Measurements from ENCODE around the gene PHF1. TPM values are rescaled to one million over a fixed set of nuclear protein-coding genes. Genes with fewer than 3 reads are reported as not detected.
A peak's percentile ranks its signal among the peaks of the same experiment; 100 is the strongest.

Gene PHF1
- total RNA-seq, 2 experiments from 2014 or later: 46.4 to 51.4 TPM

GRCh38 chr6:33431880-33432541, 21.2 kb downstream of the PHF1 start:
- no peaks in the 10 kb centered on the region for H3K27me3 Mint-ChIP-seq
- ChIA-PET POLR2A (interaction anchor here (1.2 to 4.2 kb wide), 4 partner anchors 14 to 160 kb away, joined by 3 to 32 read pairs (median 14); partner anchors contain the start of genes CUTA, RPS18, VPS52 and ZBTB9), CTCF (interaction anchor here (1.3 kb wide), 1 partner anchor 42 kb away, joined by 6 read pairs; no protein-coding TSS in a partner anchor)
- no peaks in the 10 kb centered on the region for H3K9me3 Mint-ChIP-seq
- DNase-seq: no peak
- peaks cover 58% of the 10 kb centered on the region for H3K4me1 Mint-ChIP-seq
- H3K27ac Mint-ChIP-seq: no peak overlapping the region
- peaks cover 32% of the 10 kb centered on the region for H3K36me3 Mint-ChIP-seq (ENCODE audit: low read depth)
- peak overlapping the region; percentile 12 for H3K4me3 Mint-ChIP-seq

GRCh38 chr6:33432546-33432945, 21.7 kb downstream of the PHF1 start:
- H3K27me3 Mint-ChIP-seq: no peaks in the 10 kb centered on the region
- H3K27ac Mint-ChIP-seq: peak overlapping the region; percentile 7
- H3K9me3 Mint-ChIP-seq: no peaks in the 10 kb centered on the region
- no peak for DNase-seq
- ChIA-PET POLR2A (interaction anchor here (4.2 kb wide), 1 partner anchor 16 kb away, joined by 32 read pairs; the partner anchor contains the start of gene CUTA), CTCF (no interaction called here)
- peaks cover 52% of the 10 kb centered on the region for H3K4me1 Mint-ChIP-seq
- H3K36me3 Mint-ChIP-seq (ENCODE audit: low read depth): peaks cover 36% of the 10 kb centered on the region
- peak overlapping the region; percentile 21 for H3K4me3 Mint-ChIP-seq

DNA sequence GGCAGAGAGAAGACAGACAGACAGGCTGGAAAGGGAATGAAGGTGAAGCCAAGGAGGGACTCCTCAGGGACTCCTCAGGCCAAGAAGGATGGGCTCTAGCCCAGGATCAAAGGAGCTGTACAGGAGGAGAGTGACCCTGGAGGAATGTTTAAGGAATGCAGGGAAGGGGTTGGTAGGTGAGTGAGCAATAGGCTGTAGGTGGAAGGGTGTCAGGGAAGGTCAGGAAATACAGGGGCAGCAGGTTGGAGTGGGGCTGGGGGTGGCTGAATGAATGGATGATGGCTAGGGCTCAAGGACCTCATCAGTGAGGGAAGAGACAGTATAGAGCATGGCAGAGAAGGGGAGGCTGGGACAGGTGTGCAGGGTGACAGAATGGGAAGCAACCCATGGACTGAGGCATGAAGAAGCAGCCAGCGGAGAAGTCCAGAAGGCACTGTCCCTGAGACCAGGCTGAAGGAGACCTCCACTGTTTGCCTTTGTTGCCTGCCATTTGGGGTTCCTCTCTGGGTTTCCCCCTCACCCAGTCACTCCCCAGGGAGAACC, 22.3 kb downstream of the PHF1 start:
- ChIA-PET POLR2A (no interaction called here), CTCF (no interaction called here)
- H3K36me3 Mint-ChIP-seq (ENCODE audit: low read depth): peaks cover 39% of the 10 kb centered on the region
- H3K27ac Mint-ChIP-seq: peak overlapping the region; percentile 7
- H3K9me3 Mint-ChIP-seq: no peaks in the 10 kb centered on the region
- H3K27me3 Mint-ChIP-seq: no peaks in the 10 kb centered on the region
- H3K4me3 Mint-ChIP-seq: no peak overlapping the region
- peaks cover 51% of the 10 kb centered on the region for H3K4me1 Mint-ChIP-seq
- no peak for DNase-seq

GRCh38 chr6:33433544-33434191, 22.9 kb downstream of the PHF1 start:
- Mint-ChIP-seq H3K4me3 (no peak overlapping the region), H3K27ac (no peak overlapping the region), H3K4me1 (peaks cover 46% of the 10 kb centered on the region), H3K27me3 (no peaks in the 10 kb centered on the region), H3K9me3 (no peaks in the 10 kb centered on the region), H3K36me3 (ENCODE audit: low read depth) (peaks cover 42% of the 10 kb centered on the region)
- ChIA-PET CTCF (no interaction called here), POLR2A (no interaction called here)
- no peak for DNase-seq

DNA sequence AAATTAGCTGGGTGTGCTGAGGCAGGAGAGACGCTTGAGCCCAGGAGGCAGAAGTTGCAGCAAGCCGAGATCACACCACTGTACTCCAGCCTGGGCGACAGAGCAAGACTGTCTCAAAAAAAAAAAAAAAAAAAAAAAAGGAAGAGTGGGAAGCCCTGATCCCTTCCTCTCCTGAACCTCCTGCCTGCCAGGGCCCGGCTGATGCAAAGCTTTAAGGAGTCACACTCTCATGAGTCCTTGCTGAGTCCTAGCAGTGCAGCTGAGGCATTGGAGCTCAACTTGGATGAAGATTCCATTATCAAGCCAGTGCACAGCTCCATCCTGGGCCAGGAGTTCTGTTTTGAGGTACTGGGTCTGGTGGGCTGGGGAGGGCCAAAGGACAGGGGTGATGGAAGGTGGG, 24.1 kb downstream of the PHF1 start:
- no peaks in the 10 kb centered on the region for H3K27me3 Mint-ChIP-seq
- no peak overlapping the region for H3K4me3 Mint-ChIP-seq
- POLR2A ChIA-PET: no interaction called here
- no peak for DNase-seq
- H3K27ac Mint-ChIP-seq: no peak overlapping the region
- no peaks in the 10 kb centered on the region for H3K9me3 Mint-ChIP-seq
- H3K36me3 Mint-ChIP-seq (ENCODE audit: low read depth): peaks cover 51% of the 10 kb centered on the region
- CTCF ChIA-PET: interaction anchor here (0.7 kb wide), 2 partner anchors 249 to 335 kb away, joined by 3 to 4 read pairs; no protein-coding TSS in a partner anchor
- peaks cover 33% of the 10 kb centered on the region for H3K4me1 Mint-ChIP-seq

GRCh38 chr6:33437666-33438065, 26.9 kb downstream of the PHF1 start:
- no peak overlapping the region for H3K4me3 Mint-ChIP-seq
- no peaks in the 10 kb centered on the region for H3K27me3 Mint-ChIP-seq
- H3K4me1 Mint-ChIP-seq: peaks cover 9% of the 10 kb centered on the region
- ChIA-PET CTCF (no interaction called here), POLR2A (interaction anchor here (1.2 kb wide), 1 partner anchor 16 kb away, joined by 3 read pairs; no protein-coding TSS in a partner anchor)
- peaks cover 61% of the 10 kb centered on the region for H3K36me3 Mint-ChIP-seq (ENCODE audit: low read depth)
- H3K9me3 Mint-ChIP-seq: no peaks in the 10 kb centered on the region
- DNase-seq: no peak
- H3K27ac Mint-ChIP-seq: no peak overlapping the region

DNA sequence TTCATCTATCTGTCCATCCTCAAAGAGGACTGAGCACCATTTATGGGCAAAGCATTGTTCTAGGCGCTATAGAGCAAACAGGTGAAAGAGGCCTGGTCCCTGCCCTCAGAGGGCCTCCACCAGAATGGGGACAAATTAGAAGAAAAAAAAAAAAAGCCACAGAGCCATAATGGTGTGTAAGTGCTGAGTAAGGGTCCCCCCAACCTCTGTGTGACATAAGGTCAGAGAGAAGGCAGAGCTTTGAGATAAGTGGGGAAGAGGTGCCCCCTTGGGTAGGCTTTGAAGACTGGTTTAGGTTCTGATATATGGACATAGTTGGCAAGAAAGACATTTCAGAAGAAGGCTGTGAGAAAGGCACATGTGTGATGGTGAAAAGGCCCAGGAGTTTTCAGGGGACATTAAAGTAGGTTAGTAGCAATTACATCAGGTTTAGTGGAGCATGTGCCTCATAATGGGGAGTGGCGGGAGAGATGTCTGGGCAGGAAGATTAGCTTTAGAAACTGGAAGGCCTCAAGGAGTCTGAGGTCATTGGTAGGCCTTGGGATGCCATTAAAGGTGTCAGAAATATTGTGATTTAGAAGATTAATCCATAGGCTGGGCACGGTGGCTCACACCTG, 28.3 kb downstream of the PHF1 start:
- CTCF ChIA-PET: interaction anchor here (1.5 to 1.6 kb wide), 2 partner anchors 8 to 15 kb away, joined by 5 to 6 read pairs; partner anchors contain the start of gene ZBTB9
- no peaks in the 10 kb centered on the region for H3K4me1 Mint-ChIP-seq
- POLR2A ChIA-PET: interaction anchor here (2.8 to 3.2 kb wide), 2 partner anchors 9 to 15 kb away, joined by 11 to 13 read pairs; partner anchors contain the start of gene ZBTB9
- no peak overlapping the region for H3K4me3 Mint-ChIP-seq
- no peaks in the 10 kb centered on the region for H3K27me3 Mint-ChIP-seq
- H3K9me3 Mint-ChIP-seq: no peaks in the 10 kb centered on the region
- DNase-seq: no peak
- no peak overlapping the region for H3K27ac Mint-ChIP-seq
- peaks cover 57% of the 10 kb centered on the region for H3K36me3 Mint-ChIP-seq (ENCODE audit: low read depth)

- Mint-ChIP-seq H3K9me3 (no peaks in the 10 kb centered on the region), H3K27ac (no peak overlapping the region), H3K36me3 (ENCODE audit: low read depth) (peaks cover 65% of the 10 kb centered on the region), H3K4me3 (no peak overlapping the region), H3K27me3 (no peaks in the 10 kb centered on the region), H3K4me1 (no peaks in the 10 kb centered on the region)
- ChIA-PET POLR2A (interaction anchor here (2.8 to 3.2 kb wide), 2 partner anchors 10 to 14 kb away, joined by 11 to 13 read pairs; partner anchors contain the start of gene ZBTB9), CTCF (interaction anchor here (1.5 to 1.6 kb wide), 2 partner anchors 9 to 14 kb away, joined by 5 to 6 read pairs; partner anchors contain the start of gene ZBTB9)
- no peak for DNase-seq
Observed at GRCh38 chr6:33439956-33440648, 29.3 kb downstream of the PHF1 start.

DNA sequence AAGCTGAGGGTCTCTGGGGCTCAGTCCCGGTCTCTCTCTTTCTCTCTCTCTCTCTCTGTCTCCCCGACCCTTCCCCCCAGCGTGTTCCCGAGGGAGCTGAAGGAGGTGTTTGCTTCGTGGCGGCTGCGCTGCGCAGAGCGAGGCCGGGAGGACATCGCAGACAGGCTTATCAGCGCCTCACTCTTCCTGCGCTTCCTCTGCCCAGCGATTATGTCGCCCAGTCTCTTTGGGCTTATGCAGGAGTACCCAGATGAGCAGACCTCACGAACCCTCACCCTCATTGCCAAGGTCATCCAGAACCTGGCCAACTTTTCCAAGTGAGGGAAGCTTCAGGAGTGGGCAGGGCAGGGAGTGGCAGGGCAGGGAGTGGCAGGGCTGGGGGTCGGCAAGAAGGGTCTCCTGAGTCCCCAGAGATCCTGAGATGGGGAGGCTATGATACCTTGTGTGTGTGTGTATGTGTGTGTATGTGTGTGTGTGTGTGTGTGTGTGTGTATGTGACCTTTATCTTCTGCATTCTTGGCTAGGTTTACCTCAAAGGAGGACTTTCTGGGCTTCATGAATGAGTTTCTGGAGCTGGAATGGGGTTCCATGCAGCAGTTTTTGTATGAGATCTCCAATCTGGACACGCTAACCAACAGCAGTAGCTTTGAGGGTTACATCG, 30.0 kb downstream of the PHF1 start:
- no peaks in the 10 kb centered on the region for H3K27me3 Mint-ChIP-seq
- DNase-seq: no peak
- ChIA-PET POLR2A (interaction anchor here (2.8 to 3.2 kb wide), 2 partner anchors 10 to 13 kb away, joined by 11 to 13 read pairs; partner anchors contain the start of gene ZBTB9), CTCF (interaction anchor here (0.6 to 1.6 kb wide), 3 partner anchors 10 to 158 kb away, joined by 4 to 6 read pairs (median 5); partner anchors contain the start of gene ZBTB9)
- peaks cover 58% of the 10 kb centered on the region for H3K36me3 Mint-ChIP-seq (ENCODE audit: low read depth)
- no peaks in the 10 kb centered on the region for H3K9me3 Mint-ChIP-seq
- H3K4me3 Mint-ChIP-seq: no peak overlapping the region
- no peaks in the 10 kb centered on the region for H3K4me1 Mint-ChIP-seq
- H3K27ac Mint-ChIP-seq: no peak overlapping the region

- Mint-ChIP-seq H3K27ac (no peak overlapping the region), H3K27me3 (no peaks in the 10 kb centered on the region), H3K9me3 (no peaks in the 10 kb centered on the region), H3K4me3 (no peak overlapping the region), H3K36me3 (ENCODE audit: low read depth) (peaks cover 57% of the 10 kb centered on the region), H3K4me1 (no peaks in the 10 kb centered on the region)
- POLR2A ChIA-PET: interaction anchor here (2.8 to 3.2 kb wide), 2 partner anchors 11 to 13 kb away, joined by 11 to 13 read pairs; partner anchors contain the start of gene ZBTB9
- no peak for DNase-seq
- CTCF ChIA-PET: interaction anchor here (0.6 kb wide), 1 partner anchor 158 kb away, joined by 4 read pairs; no protein-coding TSS in a partner anchor
Observed at GRCh38 chr6:33441457-33441856, 30.6 kb downstream of the PHF1 start.

GRCh38 chr6:33442283-33442682, 31.5 kb downstream of the PHF1 start:
- peaks cover 55% of the 10 kb centered on the region for H3K36me3 Mint-ChIP-seq (ENCODE audit: low read depth)
- H3K9me3 Mint-ChIP-seq: no peaks in the 10 kb centered on the region
- CTCF ChIA-PET: no interaction called here
- POLR2A ChIA-PET: interaction anchor here (3.2 kb wide), 1 partner anchor 12 kb away, joined by 13 read pairs; no protein-coding TSS in a partner anchor
- DNase-seq: no peak
- H3K27ac Mint-ChIP-seq: no peak overlapping the region
- no peaks in the 10 kb centered on the region for H3K27me3 Mint-ChIP-seq
- H3K4me1 Mint-ChIP-seq: no peaks in the 10 kb centered on the region
- H3K4me3 Mint-ChIP-seq: no peak overlapping the region

GRCh38 chr6:33443025-33443424, 32.2 kb downstream of the PHF1 start:
- Mint-ChIP-seq H3K36me3 (ENCODE audit: low read depth) (peaks cover 58% of the 10 kb centered on the region), H3K27ac (no peak overlapping the region), H3K9me3 (no peaks in the 10 kb centered on the region), H3K4me1 (peaks cover 1% of the 10 kb centered on the region), H3K4me3 (no peak overlapping the region), H3K27me3 (no peaks in the 10 kb centered on the region)
- CTCF ChIA-PET: no interaction called here
- POLR2A ChIA-PET: no interaction called here
- DNase-seq: no peak
